Smooth muscle cell (in vitro differentiated cells): Measurements from ENCODE around the gene UQCRHL. TPM values are rescaled to one million over a fixed set of nuclear protein-coding genes. Genes with fewer than 3 reads are reported as not detected.

Experiments used
- DNase-seq: peaks from one replicate; lab custom pipeline; 2025; ENCODE audit not compliant: unreplicated experiment; lab: John Stamatoyannopoulos, UW
- H2AFZ ChIP-seq: fragments of 200-600 bp; sonication (generic); 2 replicates; pipeline ENCODE4 v1.6.0; 2016; ENCODE audit warnings: antibody characterized with exemption, low read depth, mild to moderate bottlenecking
- H3F3A ChIP-seq: fragments of 200-600 bp; sonication (generic); 2 replicates; pipeline ENCODE4 v1.6.0; 2017; ENCODE audit warnings: antibody characterized with exemption, low read depth
- H3K27ac ChIP-seq: fragments of 200-600 bp; sonication (generic); 2 replicates; pipeline ENCODE4 v1.5.1; 2016; ENCODE audit warnings: low read depth, mild to moderate bottlenecking
- H3K27me3 ChIP-seq: fragments of 200-600 bp; sonication (generic); 2 replicates; pipeline ENCODE4 v1.6.1; 2016; ENCODE audit warnings: low read depth, mild to moderate bottlenecking
- H3K36me3 ChIP-seq: fragments of 200-600 bp; sonication (generic); 2 replicates; pipeline ENCODE4 v1.5.1; 2016; ENCODE audit warnings: low read depth
- H3K4me1 ChIP-seq: fragments of 200-600 bp; sonication (generic); 2 replicates; pipeline ENCODE4 v1.5.1; 2016; ENCODE audit warnings: low read depth
- H3K4me2 ChIP-seq: fragments of 200-600 bp; sonication (generic); 2 replicates; pipeline ENCODE4 v1.6.0; 2016; ENCODE audit warnings: mild to moderate bottlenecking
- H3K4me3 ChIP-seq: fragments of 200-600 bp; sonication (generic); 2 replicates; pipeline ENCODE4 v1.5.1; 2016; ENCODE audit warnings: mild to moderate bottlenecking
- H3K79me2 ChIP-seq: fragments of 200-600 bp; sonication (generic); 2 replicates; pipeline ENCODE4 v1.6.0; 2016; ENCODE audit warnings: low read depth, mild to moderate bottlenecking
- H3K9ac ChIP-seq: fragments of 200-600 bp; sonication (generic); 2 replicates; pipeline ENCODE4 v1.6.0; 2016; ENCODE audit warnings: low read depth
- H3K9me3 ChIP-seq: fragments of 200-600 bp; sonication (generic); replicated peaks from 2 replicates; pipeline ENCODE4 v1.5.1; 2016; ENCODE audit warnings: low read depth
- H4K20me1 ChIP-seq: fragments of 200-600 bp; sonication (generic); 2 replicates; pipeline ENCODE4 v1.6.0; 2016; ENCODE audit warnings: low read depth
- CTCF ChIP-seq: fragments of 200-600 bp; sonication (generic); IDR thresholded peaks from 2 replicates; pipeline ENCODE4 v1.5.1; 2017; ENCODE audit warnings: borderline replicate concordance, mild to moderate bottlenecking, antibody characterized with exemption; ENCODE audit not compliant: insufficient read depth, poor library complexity, severe bottlenecking
- WGBS: methylation state at CpG from one replicate; pipeline ENCODE4 v1.1.7; 2016; ENCODE audit warnings: low lambda C conversion rate; 5-methylcytosine and 5-hydroxymethylcytosine counted together
- polyA plus RNA-seq: library from polyadenylated mRNA; unstranded; fragments of >200 nt; fragmentation: Nextera tagmentation; extraction: Ambion mirVana; gene quantifications from 2 replicates; pipeline ENCODE4 v1.2.1, GENCODE V29; 2016
- total RNA-seq: library from RNA; depleted of rRNA; stranded (reverse); fragments of >200 nt; gene quantifications from 2 replicates; pipeline ENCODE4 v1.2.3, GENCODE V29; 2014

UQCRHL gene
- total and polyA plus RNA-seq, 2 experiments from 2014 or later, result 1.1 to 4.4 TPM

DNA sequence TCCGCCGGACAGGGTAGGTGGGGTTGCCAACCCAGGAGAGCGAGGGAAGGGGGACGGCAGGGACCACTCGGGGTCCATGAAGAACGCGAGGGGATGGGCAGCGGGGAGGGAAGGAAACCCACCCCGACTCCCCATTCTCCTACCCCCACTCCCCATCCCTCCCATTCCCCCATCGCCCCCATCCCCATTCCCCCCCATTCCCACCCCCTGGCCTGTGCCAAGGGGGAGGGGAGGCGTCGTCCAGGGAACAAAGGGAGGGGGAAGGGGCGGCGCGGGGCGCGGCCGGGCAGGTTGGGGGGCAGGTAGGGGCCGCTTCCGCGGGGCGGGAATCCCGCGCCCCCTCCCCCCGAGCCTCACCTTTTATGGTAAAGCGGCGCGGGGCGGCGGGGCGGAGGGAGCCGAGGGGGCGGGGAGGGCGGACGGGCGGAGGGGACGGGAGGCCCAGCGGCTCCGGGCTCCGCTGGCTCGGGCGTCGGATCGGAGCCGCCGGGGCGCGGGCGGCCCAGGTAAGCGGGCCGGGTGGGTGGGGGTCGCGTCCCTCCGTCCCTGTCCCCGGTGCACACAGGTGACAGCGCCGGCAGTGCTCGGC is 49.0 kb downstream of the UQCRHL start, which contains the start of gene FBLIM1:
TSS of gene FBLIM1 (plus strand) at position 453 of the 589 bp plus-strand sequence. CDS start 6,189 bp downstream, outside the sequence.
- Histone ChIP-seq H3K27me3 (no peaks in the 10 kb centered on the region), H3K4me2 (peak within 1 kb of the TSS; percentile 90), H3K27ac (peak within 1 kb of the TSS; percentile 66), H3K79me2 (peaks cover 42% of the 10 kb centered on the region), H3F3A (peaks cover 15% of the 10 kb centered on the region), H3K36me3 (no peaks in the 10 kb centered on the region), H3K9ac (peak within 1 kb of the TSS; percentile 88), H3K4me1 (peaks cover 37% of the 10 kb centered on the region), H2AFZ (peak within 1 kb of the TSS; percentile 74), H3K4me3 (peak within 1 kb of the TSS; percentile 86), H4K20me1 (peaks cover 31% of the 10 kb centered on the region), H3K9me3 (no peaks in the 10 kb centered on the region)
- no peak for TF ChIP-seq CTCF
- WGBS, result 6% methylated on average over 9 of the region's 58 CpGs
- no peak for DNase-seq

DNA sequence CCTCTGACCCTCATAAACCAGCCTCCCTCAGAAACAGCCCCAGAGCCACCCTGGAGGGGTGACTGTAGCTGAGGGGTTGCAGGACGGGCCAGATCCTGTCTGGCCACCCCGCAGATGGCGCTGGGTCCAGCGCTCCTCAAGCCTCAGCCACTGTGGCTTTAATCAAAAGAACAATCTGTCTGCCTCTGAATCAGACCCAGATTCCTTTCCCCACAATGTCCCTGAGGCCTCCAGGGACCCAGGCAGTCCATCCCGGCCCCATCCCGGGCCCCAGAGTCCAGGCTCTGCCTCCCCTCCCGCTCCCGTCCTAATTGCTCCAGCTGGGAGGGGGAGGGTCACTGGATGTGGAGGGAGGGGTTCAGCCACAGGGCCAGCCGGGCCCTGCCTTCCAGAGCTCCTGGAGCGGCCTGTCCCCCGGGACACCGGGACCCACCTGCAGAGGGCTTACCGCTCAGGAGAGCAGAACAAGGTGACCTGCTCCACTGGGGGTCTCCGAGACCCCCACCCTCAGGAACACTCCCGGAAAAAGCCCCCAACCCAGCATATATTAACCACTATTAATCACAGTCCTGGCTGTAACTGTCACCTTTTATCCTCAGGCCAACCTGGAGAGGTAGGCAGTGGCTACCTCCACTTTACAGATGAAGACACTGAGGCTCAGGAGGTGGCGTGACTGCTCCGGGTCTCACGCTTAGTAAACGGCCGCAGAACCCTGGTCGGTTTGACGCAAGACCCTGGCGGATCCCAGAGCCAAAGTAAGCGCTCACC is 49.7 kb downstream of the UQCRHL start:
- peak overlapping the region; percentile 86 for H3K4me3 ChIP-seq
- no peak for TF ChIP-seq CTCF
- no peaks in the 10 kb centered on the region for H3K36me3 ChIP-seq
- H4K20me1 ChIP-seq, result peaks cover 24% of the 10 kb centered on the region
- no peaks in the 10 kb centered on the region for H3K27me3 ChIP-seq
- no peak overlapping the region for H3K9ac ChIP-seq
- peaks cover 15% of the 10 kb centered on the region for H3F3A ChIP-seq
- no peak overlapping the region for H3K27ac ChIP-seq
- peaks cover 38% of the 10 kb centered on the region for H3K79me2 ChIP-seq
- peaks cover 37% of the 10 kb centered on the region for H3K4me1 ChIP-seq
- H2AFZ ChIP-seq, result peak overlapping the region; percentile 74
- peak overlapping the region; percentile 90 for H3K4me2 ChIP-seq
- peak; percentile 44 for DNase-seq
- H3K9me3 ChIP-seq, result no peaks in the 10 kb centered on the region
- WGBS, result 7% methylated on average over 23 of the region's 24 CpGs

Other genes with a start within 250 kb of the UQCRHL start
- gene AGMAT, start 222.6 kb downstream of the UQCRHL start, total RNA-seq, result 0.04 and 0.36 TPM in 2 replicates
- gene AGMAT, start 222.6 kb downstream of the UQCRHL start, polyA plus RNA-seq, result 0.11 and 0.56 TPM in 2 replicates
- 10.9 and 11.4 TPM in 2 replicates for gene DDI2, start 190.2 kb downstream of the UQCRHL start, total RNA-seq
- 1.5 and 3.5 TPM in 2 replicates for gene DDI2, start 190.2 kb downstream of the UQCRHL start, polyA plus RNA-seq
- 29.5 and 39.6 TPM in 2 replicates for gene PLEKHM2, start 123.3 kb downstream of the UQCRHL start, total RNA-seq
- 26.5 and 32.0 TPM in 2 replicates for gene PLEKHM2, start 123.3 kb downstream of the UQCRHL start, polyA plus RNA-seq
- gene SLC25A34, start 71.4 kb downstream of the UQCRHL start, total RNA-seq, result 0.22 and 0.76 TPM in 2 replicates
- 1.6 and 2.1 TPM in 2 replicates for gene SLC25A34, start 71.4 kb downstream of the UQCRHL start, polyA plus RNA-seq
- not detected in 2 replicates for gene TMEM82, start 65.2 kb downstream of the UQCRHL start, total RNA-seq
- not detected in 2 replicates for gene TMEM82, start 65.2 kb downstream of the UQCRHL start, polyA plus RNA-seq
- gene FBLIM1, start 48.9 kb downstream of the UQCRHL start, total RNA-seq, result 31.1 and 36.7 TPM in 2 replicates
- gene FBLIM1, start 48.9 kb downstream of the UQCRHL start, polyA plus RNA-seq, result 50.8 and 72.9 TPM in 2 replicates
- 24.9 and 28.7 TPM in 2 replicates for gene SPEN, start 40.1 kb upstream of the UQCRHL start, total RNA-seq
- 10.6 and 20.0 TPM in 2 replicates for gene SPEN, start 40.1 kb upstream of the UQCRHL start, polyA plus RNA-seq
- 19.6 and 29.4 TPM in 2 replicates for gene ZBTB17, start 168.5 kb upstream of the UQCRHL start, total RNA-seq
- 42.5 and 43.0 TPM in 2 replicates for gene ZBTB17, start 168.5 kb upstream of the UQCRHL start, polyA plus RNA-seq
- gene SRARP, start 196.6 kb upstream of the UQCRHL start, total RNA-seq, result not detected in 2 replicates
- gene SRARP, start 196.6 kb upstream of the UQCRHL start, polyA plus RNA-seq, result not detected in 2 replicates
- 18.1 and 23.0 TPM in 2 replicates for gene HSPB7, start 210.4 kb upstream of the UQCRHL start, total RNA-seq
- gene HSPB7, start 210.4 kb upstream of the UQCRHL start, polyA plus RNA-seq, result 80.5 and 82.8 TPM in 2 replicates
- gene CLCNKA, start 214.4 kb upstream of the UQCRHL start, total RNA-seq, result not detected in 2 replicates
- 0.46 TPM in 1 of 2 replicates, not detected in the other for gene CLCNKA, start 214.4 kb upstream of the UQCRHL start, polyA plus RNA-seq
- gene CLCNKB, start 236.1 kb upstream of the UQCRHL start, total RNA-seq, result 0.13 and 0.76 TPM in 2 replicates
- gene CLCNKB, start 236.1 kb upstream of the UQCRHL start, polyA plus RNA-seq, result 0.30 and 0.86 TPM in 2 replicates